Esophagus muscularis mucosa (tissue), 4 donors: ENCODE results near the gene COG3. TPM values are rescaled to one million over a fixed set of nuclear protein-coding genes. Genes with fewer than 3 reads are reported as not detected.

Experiments used
- DNase-seq: peaks from one replicate; pipeline ENCODE4 v3.0.0-alpha.2; 2017; ENCODE audit errors: extremely low spot score
- H3K27ac ChIP-seq, 4 donors: fragments of 200-600 bp; sonication (generic); replicated peaks in 1 of 4; 1 replicate in 3 of 4; 2 replicates in 1 of 4; pipeline ENCODE4 v1.5.1; 2016 to 2019; ENCODE audit warnings: mild to moderate bottlenecking in 1 of 4
- H3K27me3 ChIP-seq, 4 donors: fragments of 200-600 bp; sonication (generic); one replicate each; pipeline versions ENCODE4 v1.5.1 to v1.6.0; 2016 to 2019
- H3K36me3 ChIP-seq, 4 donors: fragments of 200-600 bp; sonication (generic); one replicate each; pipeline ENCODE4 v1.5.1; 2016 to 2019
- H3K4me1 ChIP-seq, 4 donors: fragments of 200-600 bp; sonication (generic); one replicate each; pipeline ENCODE4 v1.5.1; 2016 to 2019
- H3K4me3 ChIP-seq, 4 donors: fragments of 200-600 bp; sonication (generic); 1 replicate in 2 of 4; 2 replicates in 2 of 4; pipeline ENCODE4 v1.5.1; 2016 to 2019; ENCODE audit warnings: mild to moderate bottlenecking in 4 of 4, moderate library complexity in 1 of 4
- H3K9me3 ChIP-seq, 4 donors: fragments of 200-600 bp; sonication (generic); 1 replicate in 3 of 4; 2 replicates in 1 of 4; pipeline ENCODE4 v1.5.1; 2016 to 2019
- EP300 ChIP-seq: sonication (generic); formaldehyde crosslinking; IDR thresholded peaks from one replicate; pipeline ENCODE4 v1.6.1; 2017; ENCODE audit warnings: antibody characterized with exemption
- POLR2A ChIP-seq: fragments of 450-650 bp; IDR thresholded peaks from one replicate; pipeline ENCODE4 v1.6.1; 2017; ENCODE audit warnings: antibody characterized with exemption, moderate library complexity, mild to moderate bottlenecking, low read depth
- POLR2AphosphoS5 ChIP-seq, 2 donors: sonication (generic); formaldehyde crosslinking; IDR thresholded peaks; one replicate each; pipeline ENCODE4 v1.6.1; 2017; ENCODE audit warnings: antibody characterized with exemption in 2 of 2
- WGBS: methylation state at CpG from one replicate; pipeline ENCODE4 v1.1.5; 2018; 5-methylcytosine and 5-hydroxymethylcytosine counted together
- intact Hi-C: fragments of 100-400 bp; cut with DNase I; formaldehyde crosslinking; loops from one replicate; pipeline ENCODE4 v1.15.1; 2023
- total RNA-seq, 4 donors: library from RNA; depleted of rRNA; stranded (reverse); fragments of >200 nt; gene quantifications; one replicate each; pipeline versions ENCODE4 v1.1.0 to v1.2.1, GENCODE V29; 2016
- TF ChIP-seq, protein P1 (sequence below), 3 experiments: fragments of 200-600 bp in 2 of 3; fragments of 450-650 bp in 1 of 3; sonication (generic) in 2 of 3; IDR thresholded peaks; one replicate each; pipeline ENCODE4 v1.5.1; 2017 to 2019; ENCODE audit warnings: antibody characterized with exemption in 3 of 3, mild to moderate bottlenecking in 2 of 3, moderate library complexity in 1 of 3

Gene COG3
- total RNA-seq, 4 donors from 2014 or later = 17.7 to 28.2 (median 21.3) TPM

DNA sequence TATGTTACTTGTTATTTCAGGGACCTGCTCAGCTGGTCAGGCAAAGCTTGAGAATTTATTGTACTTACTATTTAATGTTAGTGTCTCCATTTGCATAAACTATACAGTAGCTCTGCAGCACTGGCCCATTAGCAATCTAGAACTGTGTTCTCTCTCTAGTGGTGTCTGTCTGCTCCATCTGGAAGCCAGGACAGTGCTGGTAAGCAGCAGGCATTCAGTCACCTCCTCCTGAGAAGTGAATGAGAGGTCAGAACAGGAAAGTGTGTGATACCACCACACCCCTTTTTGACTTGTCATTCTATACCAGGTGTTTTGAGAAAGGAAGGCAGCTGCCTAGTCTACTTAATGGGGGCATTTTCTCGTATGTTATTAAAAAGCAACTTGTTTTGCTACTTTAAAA, 3.9 kb downstream of the COG3 start:
- Histone ChIP-seq H3K9me3 (no peaks in the 10 kb centered on the region), H3K27ac (no peak overlapping the region), H3K36me3 (no peaks in the 10 kb centered on the region), H3K4me3 (no peak overlapping the region), H3K27me3 (no peaks in the 10 kb centered on the region), H3K4me1 (peaks cover 22 to 47% (median 39%) of the 10 kb centered on the region in 4 donors)
- TF ChIP-seq, protein P1, sequence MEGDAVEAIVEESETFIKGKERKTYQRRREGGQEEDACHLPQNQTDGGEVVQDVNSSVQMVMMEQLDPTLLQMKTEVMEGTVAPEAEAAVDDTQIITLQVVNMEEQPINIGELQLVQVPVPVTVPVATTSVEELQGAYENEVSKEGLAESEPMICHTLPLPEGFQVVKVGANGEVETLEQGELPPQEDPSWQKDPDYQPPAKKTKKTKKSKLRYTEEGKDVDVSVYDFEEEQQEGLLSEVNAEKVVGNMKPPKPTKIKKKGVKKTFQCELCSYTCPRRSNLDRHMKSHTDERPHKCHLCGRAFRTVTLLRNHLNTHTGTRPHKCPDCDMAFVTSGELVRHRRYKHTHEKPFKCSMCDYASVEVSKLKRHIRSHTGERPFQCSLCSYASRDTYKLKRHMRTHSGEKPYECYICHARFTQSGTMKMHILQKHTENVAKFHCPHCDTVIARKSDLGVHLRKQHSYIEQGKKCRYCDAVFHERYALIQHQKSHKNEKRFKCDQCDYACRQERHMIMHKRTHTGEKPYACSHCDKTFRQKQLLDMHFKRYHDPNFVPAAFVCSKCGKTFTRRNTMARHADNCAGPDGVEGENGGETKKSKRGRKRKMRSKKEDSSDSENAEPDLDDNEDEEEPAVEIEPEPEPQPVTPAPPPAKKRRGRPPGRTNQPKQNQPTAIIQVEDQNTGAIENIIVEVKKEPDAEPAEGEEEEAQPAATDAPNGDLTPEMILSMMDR (IDR thresholded peaks at IDR 0.05) = no peak
- TF ChIP-seq POLR2A (no peak), EP300 (no peak), POLR2AphosphoS5 (IDR thresholded peaks at IDR 0.05) (no peak)
- no peak for DNase-seq
- WGBS = 50% methylated on average over 1 of the region's 1 CpG
- intact Hi-C loops = loop anchor here (5.0 kb wide), 1 partner anchor 96 kb away; no protein-coding TSS in a partner anchor

DNA sequence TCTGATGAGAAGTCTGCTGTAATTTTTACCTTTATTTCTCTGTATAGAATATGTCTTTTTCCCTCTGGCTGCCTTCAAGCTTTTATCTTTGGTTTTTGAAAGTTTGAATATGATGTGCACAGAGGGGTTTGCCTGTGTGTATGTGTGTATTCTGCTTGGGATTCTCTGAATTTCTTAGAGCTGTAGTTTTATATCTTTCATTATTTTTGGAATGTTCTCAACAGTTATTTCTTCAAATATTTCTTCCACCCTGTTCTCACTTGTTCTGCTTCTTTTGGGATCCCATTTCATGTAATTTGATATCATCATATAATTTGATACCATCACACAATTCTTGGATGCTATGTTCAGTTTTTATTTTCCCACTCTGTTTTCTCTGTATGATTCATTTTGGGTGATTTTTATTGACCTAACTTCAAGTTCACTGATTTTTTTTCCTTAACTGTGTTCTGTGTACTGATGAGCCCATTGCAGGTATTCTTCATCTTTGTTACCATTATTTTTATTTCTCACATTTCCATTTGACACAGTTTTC, 7.5 kb downstream of the COG3 start:
- no peak for DNase-seq
- no peak overlapping the region for H3K4me3 ChIP-seq
- no peaks in the 10 kb centered on the region for H3K9me3 ChIP-seq
- intact Hi-C loops = no loop called here
- TF ChIP-seq EP300 (no peak), POLR2AphosphoS5 (IDR thresholded peaks at IDR 0.05) (no peak), POLR2A (no peak)
- TF ChIP-seq, protein P1 (IDR thresholded peaks at IDR 0.05) = no peak
- H3K4me1 ChIP-seq = peaks cover 8 to 28% (median 18%) of the 10 kb centered on the region in 4 donors
- H3K27ac ChIP-seq = no peak overlapping the region
- peaks cover 0 to 12% (median 3%) of the 10 kb centered on the region in 4 donors for H3K36me3 ChIP-seq
- no peaks in the 10 kb centered on the region for H3K27me3 ChIP-seq

DNA sequence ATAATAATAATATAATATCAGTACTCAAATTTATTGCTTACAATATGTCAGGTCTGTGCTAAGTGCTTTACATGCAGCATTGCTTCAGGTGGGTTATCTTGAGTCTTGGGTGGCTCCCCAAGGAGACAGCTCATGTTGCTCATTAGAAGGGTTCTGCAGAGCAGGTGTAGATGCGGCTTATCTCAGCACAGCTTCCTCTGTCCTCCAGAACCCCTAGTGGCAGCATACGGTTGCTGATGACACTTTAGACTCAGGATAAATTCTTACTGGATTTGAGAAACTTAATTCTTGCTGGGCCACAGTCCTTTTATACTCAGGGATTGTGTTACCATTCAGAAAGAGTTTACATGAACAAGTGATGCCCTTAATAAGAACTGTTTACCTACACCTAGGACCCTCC, 8.9 kb downstream of the COG3 start:
- Histone ChIP-seq H3K36me3 (peaks cover 0 to 21% (median 9%) of the 10 kb centered on the region in 4 donors), H3K27me3 (no peaks in the 10 kb centered on the region), H3K27ac (no peak overlapping the region), H3K4me3 (no peak overlapping the region), H3K9me3 (no peaks in the 10 kb centered on the region), H3K4me1 (peaks cover 3 to 15% (median 7%) of the 10 kb centered on the region in 4 donors)
- no peak for DNase-seq
- 83% methylated on average over 2 of the region's 2 CpGs for WGBS
- intact Hi-C loops = no loop called here
- TF ChIP-seq, protein P1 (IDR thresholded peaks at IDR 0.05) = no peak
- no peak for TF ChIP-seq EP300
- TF ChIP-seq POLR2A = no peak
- TF ChIP-seq POLR2AphosphoS5 (IDR thresholded peaks at IDR 0.05) = no peak

DNA sequence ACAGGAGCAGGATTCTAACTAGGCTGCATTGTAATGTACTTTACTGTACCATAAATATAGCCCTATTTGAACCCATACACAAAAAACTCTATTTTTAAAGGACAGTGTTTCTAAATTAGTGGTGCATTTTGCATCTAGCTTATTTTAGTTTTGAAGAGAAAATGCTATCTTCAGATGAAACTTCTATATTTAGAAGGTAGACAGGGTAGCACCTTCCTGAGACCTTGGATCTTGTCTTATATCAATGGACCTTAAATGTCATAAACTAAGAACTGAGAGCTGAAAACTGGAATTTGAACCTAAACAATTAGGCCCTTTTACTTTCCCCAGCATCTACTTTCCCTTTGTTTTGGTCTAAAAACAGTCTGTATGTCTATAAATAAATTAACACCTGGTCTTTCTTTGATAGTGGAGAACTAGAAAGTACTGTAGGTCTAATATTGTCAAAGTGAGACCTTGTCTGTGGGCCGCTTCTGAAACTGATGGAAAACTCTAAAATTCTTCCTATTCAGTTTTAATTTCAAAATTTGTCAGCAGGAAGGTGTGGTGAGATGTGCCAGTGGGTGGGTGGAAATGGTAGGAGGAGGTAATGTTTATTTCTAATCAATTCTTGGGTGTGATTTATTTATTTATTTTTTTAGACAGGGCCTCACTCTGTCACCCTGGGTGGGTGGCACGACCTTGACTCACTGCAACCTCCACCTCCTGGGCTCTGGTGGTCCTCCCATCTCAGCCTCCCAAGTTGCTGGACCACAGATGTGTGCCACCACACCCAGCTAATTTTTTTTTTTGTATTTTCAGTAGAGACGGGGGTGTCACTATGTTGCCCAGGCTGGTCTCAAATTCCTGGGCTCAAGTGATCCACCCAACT, 10.1 kb downstream of the COG3 start:
- H3K4me1 ChIP-seq = peaks cover 0 to 9% (median 4%) of the 10 kb centered on the region in 4 donors
- 96% methylated on average over 3 of the region's 3 CpGs for WGBS
- intact Hi-C loops = no loop called here

DNA sequence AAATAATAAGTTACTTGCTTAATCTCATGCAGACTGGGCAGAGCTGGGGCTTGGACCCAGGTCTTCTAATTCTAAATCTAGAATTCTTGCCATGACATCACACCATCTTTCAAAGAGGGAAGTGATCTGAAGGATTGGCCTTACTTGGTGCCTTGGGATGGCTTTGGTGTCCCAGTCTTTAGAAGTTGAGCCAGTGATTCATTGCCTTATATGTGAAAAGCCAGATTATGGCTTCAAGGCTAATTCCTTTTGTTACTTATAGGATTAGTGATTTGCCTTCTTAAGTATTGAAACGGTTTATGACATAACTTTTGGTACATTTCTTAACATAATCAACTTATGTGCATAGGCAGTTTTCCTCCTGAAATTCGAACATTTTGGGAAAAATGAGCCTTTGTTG, 14.9 kb downstream of the COG3 start:
- Histone ChIP-seq H3K27me3 (no peaks in the 10 kb centered on the region), H3K27ac (no peak overlapping the region), H3K4me1 (peaks cover 0 to 4% (median 2%) of the 10 kb centered on the region in 4 donors), H3K4me3 (no peak overlapping the region), H3K9me3 (no peaks in the 10 kb centered on the region), H3K36me3 (peaks cover 8 to 57% (median 32%) of the 10 kb centered on the region in 4 donors)
- WGBS = 82% methylated on average over 2 of the region's 2 CpGs
- no peak for DNase-seq
- intact Hi-C loops = no loop called here
- TF ChIP-seq, protein P1 (IDR thresholded peaks at IDR 0.05) = no peak
- no peak for TF ChIP-seq POLR2AphosphoS5 (IDR thresholded peaks at IDR 0.05)
- TF ChIP-seq EP300 = no peak
- no peak for TF ChIP-seq POLR2A

More for the DNA sequence above, 10.1 kb downstream of the COG3 start:
- TF ChIP-seq POLR2AphosphoS5 (IDR thresholded peaks at IDR 0.05) = no peak
- TF ChIP-seq POLR2A = no peak
- no peak for TF ChIP-seq EP300
- Histone ChIP-seq H3K27me3 (no peaks in the 10 kb centered on the region), H3K36me3 (peaks cover 0 to 26% (median 13%) of the 10 kb centered on the region in 4 donors), H3K9me3 (no peaks in the 10 kb centered on the region), H3K4me3 (no peak overlapping the region), H3K27ac (no peak overlapping the region)
- DNase-seq = no peak
